ENCODE results near the gene DUSP9.
"Not testable (repeated sequence)": the region's sequence is repeated elsewhere in the genome, so short reads cannot be mapped to it uniquely, and the experiment has no call there.

Gene DUSP9

DNA sequence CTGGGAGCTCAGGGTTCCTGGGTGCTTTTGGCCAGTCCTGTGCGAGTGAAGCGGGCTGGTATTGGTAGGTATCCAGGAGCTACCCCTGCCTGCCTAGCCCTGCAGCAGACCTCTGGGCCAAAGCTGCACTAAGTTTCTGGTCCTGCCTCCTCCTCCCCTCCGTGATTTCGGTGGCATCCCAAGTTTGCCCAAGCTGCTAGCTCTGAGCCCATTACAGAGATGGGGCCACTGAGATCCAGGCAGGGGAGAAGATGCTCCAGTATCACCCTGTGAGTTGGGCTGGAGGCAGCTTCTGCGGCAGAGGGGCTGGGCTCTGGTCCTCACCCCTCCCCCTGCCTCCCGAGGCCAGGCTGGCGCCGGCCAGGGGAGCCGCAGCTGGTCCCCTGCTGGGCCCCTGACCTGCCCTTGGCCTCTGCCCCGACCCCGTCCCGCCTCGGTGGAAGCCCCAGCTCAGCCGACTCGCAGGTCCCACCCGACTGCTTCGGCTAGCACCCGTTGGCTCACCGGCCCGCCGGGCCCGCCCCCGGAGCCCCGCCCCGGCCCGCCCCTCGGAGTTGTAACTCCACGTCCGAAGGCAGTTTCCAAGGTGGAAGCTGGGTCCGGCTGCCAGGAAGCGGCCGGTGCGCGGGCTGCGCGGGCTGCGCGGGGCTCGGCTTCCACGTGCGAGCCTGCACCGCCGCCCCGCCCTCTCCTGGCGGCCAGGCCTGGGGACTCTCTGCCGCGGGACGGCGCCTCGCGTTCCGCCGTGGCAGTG is at the start of gene DUSP9:
Gene DUSP9 (plus strand): TSS at position 584 of the 754 bp plus-strand sequence. CDS start 751 bp downstream, outside the sequence.
- Histone ChIP-seq H3K4me3 (peak within 1 kb of the TSS in 3 of 7 experiments; percentile 5 to 17 (median 8)), H3K27ac (no peak within 1 kb of the TSS)

- peak within 1 kb of the TSS; percentile 54 to 75 (median 61) for H3K4me3 ChIP-seq
- peak within 1 kb of the TSS; percentile 14 to 84 (median 75) for H3K27ac ChIP-seq
Measured at GRCh38 chrX:153598541-153599191, 48.3 kb upstream of the DUSP9 start, which contains the start of gene CCNQ. TSS of gene CCNQ (minus strand) at chrX:153599139. CDS start at chrX:153599073, 66 bp downstream.

- H3K4me3 ChIP-seq, result peak overlapping the region; percentile 47 to 75 (median 56)
- H3K27ac ChIP-seq, result peak overlapping the region in 17 of 21 experiments; percentile 42 to 84 (median 74)
Measured at GRCh38 chrX:153599192-153600031, 47.6 kb upstream of the DUSP9 start.

GRCh38 chrX:153600032-153600373 is 47.0 kb upstream of the DUSP9 start:
- H3K4me3 ChIP-seq, result peak overlapping the region; percentile 47 to 75 (median 56)
- peak overlapping the region in 5 of 21 experiments; percentile 69 to 84 (median 75) for H3K27ac ChIP-seq

DNA sequence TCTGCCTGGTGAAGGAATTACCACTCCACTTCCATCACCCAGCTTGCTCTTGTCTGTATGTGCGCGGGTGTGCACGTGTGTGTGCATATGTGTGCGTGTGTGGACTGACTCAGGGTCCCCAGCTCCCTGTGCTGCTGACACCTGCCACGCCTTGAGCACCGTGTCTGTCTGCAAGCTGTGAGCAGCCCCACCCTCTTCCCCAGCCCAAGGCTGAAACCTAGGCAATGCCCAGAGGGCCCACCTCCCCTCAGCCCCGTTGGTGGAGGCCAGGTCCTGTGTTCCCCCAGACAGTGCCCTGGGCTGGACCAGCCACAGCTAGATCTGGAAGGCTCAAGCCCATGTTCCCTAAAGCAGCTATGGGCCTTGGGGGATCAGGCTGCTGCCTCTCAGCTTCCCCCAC is 46.1 kb upstream of the DUSP9 start:
- Histone ChIP-seq H3K4me3 (no peak overlapping the region), H3K27ac (no peak overlapping the region)

GRCh38 chrX:153601511-153602110 is 45.4 kb upstream of the DUSP9 start:
- Histone ChIP-seq H3K4me3 (no peak overlapping the region), H3K27ac (no peak overlapping the region)

GRCh38 chrX:153602601-153603000 is 44.4 kb upstream of the DUSP9 start:
- Histone ChIP-seq H3K4me3 (no peak overlapping the region), H3K27ac (no peak overlapping the region)

GRCh38 chrX:153603131-153603656 is 43.8 kb upstream of the DUSP9 start:
- Histone ChIP-seq H3K4me3 (no peak overlapping the region), H3K27ac (no peak overlapping the region)

GRCh38 chrX:153604666-153605380 is 42.2 kb upstream of the DUSP9 start:
- H3K27ac ChIP-seq, H3K4me3 ChIP-seq: not testable (repeated sequence)

GRCh38 chrX:153606503-153606902 is 40.5 kb upstream of the DUSP9 start:
- Histone ChIP-seq H3K4me3 (no peak overlapping the region), H3K27ac (no peak overlapping the region)

- Histone ChIP-seq H3K27ac (no peak overlapping the region), H3K4me3 (no peak overlapping the region)
Measured at GRCh38 chrX:153608376-153608775, 38.6 kb upstream of the DUSP9 start.

- no peak overlapping the region for H3K4me3 ChIP-seq
- no peak overlapping the region for H3K27ac ChIP-seq
Measured at GRCh38 chrX:153608806-153609205, 38.2 kb upstream of the DUSP9 start.

DNA sequence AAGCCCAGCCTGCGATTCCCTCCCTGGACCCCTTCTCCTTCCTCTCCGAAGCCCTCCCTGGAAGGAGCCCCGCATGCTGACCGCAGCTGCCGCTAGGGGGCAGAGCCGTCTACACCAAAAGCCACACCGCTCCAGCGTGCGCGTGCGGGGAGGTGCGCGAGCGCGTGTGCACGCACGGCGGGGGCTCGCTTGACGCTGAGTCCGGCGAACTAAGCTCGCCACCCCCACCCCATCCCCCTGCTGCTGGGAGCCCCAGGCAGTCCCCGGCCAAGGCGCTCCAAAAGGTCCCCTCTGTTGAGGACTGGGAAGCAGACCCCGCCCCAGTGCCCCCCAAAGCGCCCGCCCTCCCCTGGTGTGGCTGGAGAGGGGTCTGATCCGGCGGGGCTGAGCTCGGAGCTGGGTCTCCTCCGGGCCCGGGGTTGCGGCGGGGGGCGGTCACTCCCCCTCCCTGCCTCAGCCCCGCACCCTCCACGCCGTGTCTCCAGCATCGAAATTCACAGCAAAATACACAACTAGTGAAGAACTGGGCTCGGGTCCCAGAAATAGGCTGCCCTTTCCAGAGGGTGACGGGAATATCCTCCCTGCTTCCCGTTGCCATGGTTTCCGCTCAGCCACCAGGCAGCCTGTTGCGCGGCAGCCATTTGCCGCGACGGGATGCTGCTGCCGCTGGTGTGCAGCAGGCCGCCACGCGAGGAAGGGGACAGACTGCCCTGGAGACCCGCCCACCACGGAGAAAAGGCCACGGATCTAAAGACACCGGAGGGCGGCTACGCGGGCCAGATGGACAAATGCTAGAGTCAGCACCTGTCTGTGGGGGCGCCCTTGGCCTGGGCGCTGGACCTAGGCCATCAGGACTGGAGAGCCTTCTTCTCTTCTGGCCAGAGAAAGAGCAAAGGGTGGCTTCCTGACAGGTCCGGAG is 36.8 kb upstream of the DUSP9 start:
- H3K4me3 ChIP-seq, result peak overlapping the region; percentile 4 to 41 (median 24)
- H3K27ac ChIP-seq, result peak overlapping the region in 3 of 21 experiments; percentile 11 to 66 (median 21)

GRCh38 chrX:153610836-153611213 is 36.2 kb upstream of the DUSP9 start:
- no peak overlapping the region for H3K4me3 ChIP-seq

DNA sequence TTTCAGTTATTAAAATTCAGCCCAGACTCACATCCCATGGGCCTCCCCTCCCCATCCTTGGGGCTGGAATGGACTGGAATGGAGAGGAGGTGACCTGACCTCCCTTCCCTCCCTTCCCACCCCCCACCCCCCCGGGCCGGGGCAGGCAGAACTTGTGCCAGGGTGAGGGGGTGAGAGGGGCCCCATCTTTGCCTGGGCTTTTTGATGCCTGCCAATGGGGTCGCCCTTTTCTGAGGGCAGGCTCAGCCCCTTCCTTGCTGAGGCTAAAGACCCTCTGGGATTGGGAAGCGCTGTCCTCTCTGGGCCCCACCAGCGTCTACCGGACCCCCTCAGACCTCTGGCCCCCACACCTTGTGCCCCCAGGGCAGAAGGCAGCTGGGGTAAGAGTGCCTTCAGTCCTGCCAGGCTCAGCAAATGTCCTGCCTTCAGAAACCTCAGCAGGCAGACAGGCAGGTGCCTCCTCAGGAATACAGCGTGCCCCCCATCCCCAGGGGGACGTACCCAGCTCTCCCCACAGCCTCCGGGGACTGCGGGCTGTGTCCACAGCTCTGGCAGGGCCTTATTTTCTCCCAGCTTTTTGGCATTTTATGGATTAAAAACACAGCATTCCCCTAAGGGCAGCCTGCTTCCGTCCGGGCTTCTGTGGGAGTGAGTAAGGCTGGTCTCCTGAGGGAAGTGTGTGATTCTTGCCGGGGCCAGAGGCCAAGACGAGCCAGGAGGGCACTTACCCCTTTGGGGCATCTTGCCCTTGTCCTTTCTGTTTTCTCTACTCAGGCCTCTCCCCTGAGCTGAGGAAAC is 35.5 kb upstream of the DUSP9 start:
- Histone ChIP-seq H3K27ac (no peak overlapping the region), H3K4me3 (no peak overlapping the region)

More at GRCh38 chrX:153610836-153611213, 36.2 kb upstream of the DUSP9 start:
- H3K27ac ChIP-seq, result no peak overlapping the region

DNA sequence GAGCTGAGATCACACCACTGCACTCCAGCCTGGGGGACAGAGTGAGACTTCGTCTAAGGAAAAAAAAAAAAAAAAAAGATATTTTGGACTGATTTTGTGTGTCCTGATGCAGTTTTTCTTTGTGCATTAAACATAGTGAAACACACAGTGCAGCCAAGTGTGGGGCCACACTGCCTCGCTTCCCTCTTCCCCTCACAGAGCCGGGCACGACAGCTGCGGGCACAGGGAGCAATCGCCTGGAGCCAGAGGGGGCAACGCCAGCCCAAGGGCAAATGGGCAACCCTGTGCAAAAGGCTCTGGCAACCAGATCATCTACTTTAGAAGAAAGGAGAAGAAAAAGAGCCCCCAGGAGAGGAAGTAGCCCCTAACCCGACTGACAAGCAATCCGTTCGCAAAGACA is 34.6 kb upstream of the DUSP9 start:
- H3K4me3 ChIP-seq, result no peak overlapping the region
- no peak overlapping the region for H3K27ac ChIP-seq

DNA sequence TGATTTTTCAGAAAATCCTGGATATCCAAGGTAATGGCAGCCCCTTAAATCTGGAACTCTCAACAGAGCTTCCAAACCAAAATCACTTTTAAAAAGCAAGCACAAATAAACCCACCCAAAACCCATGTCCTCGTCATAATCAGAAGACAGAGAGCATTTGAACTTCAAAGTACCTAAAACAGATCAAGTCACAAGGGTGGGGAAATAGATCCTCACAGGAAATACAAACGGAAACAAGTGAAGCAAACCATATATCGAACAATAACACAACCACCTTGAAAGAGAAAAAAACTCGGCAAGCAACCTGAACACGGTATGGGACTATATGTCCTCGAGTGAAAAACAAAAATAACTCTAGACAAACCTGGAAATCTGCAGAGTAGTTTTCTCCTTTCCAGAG is 32.2 kb upstream of the DUSP9 start:
- no peak overlapping the region for H3K27ac ChIP-seq

More for the DNA sequence above, 32.2 kb upstream of the DUSP9 start:
- H3K4me3 ChIP-seq, result no peak overlapping the region
